ENCODE data around the gene ETV6. TPM values are rescaled to one million over a fixed set of nuclear protein-coding genes. Genes with fewer than 3 reads are reported as not detected.

The ETV6 gene
- total and polyA plus RNA-seq, 9 of the 15 experiments (the other 6 are each of a cell fraction or from before 2014, with no cell fraction given) = 0.81 to 12.7 (median 4.1) TPM

GRCh38 chr12:11633968-11634367 is 15.5 kb upstream of the ETV6 start:
- no TSS peak for BruUV-seq (replicated peaks)
- Histone ChIP-seq H2AFZ (ENCODE audit: low read depth, low read length) (no peak overlapping the region), H3K4me2 (ENCODE audit: insufficient read depth, low read length) (no peak overlapping the region), H3K9ac (ENCODE audit: insufficient read depth in 1 of 2, low read depth in 2 of 2, low read length in 2 of 2) (no peak overlapping the region), H3K27me3 (ENCODE audit: control insufficient read depth in 2 of 2, insufficient read depth in 2 of 2, low read length in 2 of 2) (no peaks in the 10 kb centered on the region), H3K9me3 (replicated peaks; ENCODE audit: control insufficient read depth, insufficient read depth, low read depth, low read length) (0 out of 2 replicates have a peak, but pooled peaks cover 2% of the 10 kb centered on the region), H3K79me2 (ENCODE audit: control insufficient read depth, insufficient read depth, low read length) (no peaks in the 10 kb centered on the region), H3K4me1 (replicated peaks in 1 of 2; ENCODE audit: control insufficient read depth in 2 of 2, insufficient read depth in 2 of 2, low read length in 2 of 2) (no peaks in the 10 kb centered on the region), H3K4me3 (no peak overlapping the region), H4K20me1 (replicated peaks; ENCODE audit: control insufficient read depth, insufficient read depth, low read length) (no peaks in the 10 kb centered on the region), H3K36me3 (ENCODE audit: control insufficient read depth, insufficient read depth, low read length) (no peaks in the 10 kb centered on the region), H3K27ac (ENCODE audit: extremely low read depth, low read depth, low read length) (no peak overlapping the region), H3K9me1 (ENCODE audit: control insufficient read depth, insufficient read depth, low read length) (no peaks in the 10 kb centered on the region)
- DNase-seq (ENCODE audit: extremely low read depth in 1 of 4, low spot score in 3 of 4) = no peak
- intact Hi-C loops (cut with micrococcal nuclease) = no loop called here
- CTCF ChIA-PET (ENCODE audit: low intra/inter-chr PET ratio) = no interaction called here
- TF ChIP-seq, protein P1, sequence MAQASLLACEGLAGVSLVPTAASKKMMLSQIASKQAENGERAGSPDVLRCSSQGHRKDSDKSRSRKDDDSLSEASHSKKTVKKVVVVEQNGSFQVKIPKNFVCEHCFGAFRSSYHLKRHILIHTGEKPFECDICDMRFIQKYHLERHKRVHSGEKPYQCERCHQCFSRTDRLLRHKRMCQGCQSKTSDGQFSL (CRISPR knock-in tag; IDR thresholded peaks at IDR 0.05) = no peak
- TF ChIP-seq, protein P1 (tag; IDR thresholded peaks at IDR 0.05) = no peak
- TF ChIP-seq ZNF76 (CRISPR knock-in tag; IDR thresholded peaks at IDR 0.05; ENCODE audit: borderline replicate concordance) (no peak), SREBF2 (CRISPR knock-in tag; IDR thresholded peaks at IDR 0.05) (no peak), SP1 (CRISPR knock-in tag; IDR thresholded peaks at IDR 0.05) (no peak), SIRT6 (IDR thresholded peaks at IDR 0.05; ENCODE audit: low read depth, low read length) (no peak), NR2C1 (IDR thresholded peaks at IDR 0.05) (no peak), NR2C1 (tag; IDR thresholded peaks at IDR 0.05) (no peak), RBM15 (IDR thresholded peaks at IDR 0.05; ENCODE audit: insufficient read depth, low read length) (no peak), DACH1 (IDR thresholded peaks at IDR 0.05; ENCODE audit: partially characterized antibody) (no peak), SNIP1 (IDR thresholded peaks at IDR 0.05; ENCODE audit: low read depth) (no peak)
- POLR2A ChIA-PET = no interaction called here
- in situ Hi-C loops (cut with MboI) = no loop called here
- whole genome bisulfite sequencing (ENCODE audit: insufficient coverage, low coverage, missing lambda C conversion rate) = 13% methylated on average over 4 of the region's 6 CpGs
- FAIRE-seq = no peak
- no peak for ATAC-seq
